ENCODE data around the gene ZNF316. TPM values are rescaled to one million over a fixed set of nuclear protein-coding genes. Genes with fewer than 3 reads are reported as not detected.

ZNF316 gene
- total RNA-seq, 1 experiment from 2014 or later: 22.2 TPM

- no peak overlapping the region for H3K14ac ChIP-seq (ENCODE audit: insufficient read depth, low read length)
These were observed 3.2 kb downstream of the ZNF316 start for GRCh38 chr7:6640246-6640721.

More at GRCh38 chr7:6640246-6640721, 3.2 kb downstream of the ZNF316 start:
- no CpG with 5 or more reads among the region's 11 CpGs for WGBS (ENCODE audit: extremely low coverage, insufficient read length, low lambda C conversion rate)
- H3K9ac ChIP-seq (ENCODE audit: extremely low read depth, insufficient read length, low read length): no peak overlapping the region
- no peak overlapping the region for H3K4me2 ChIP-seq (ENCODE audit: insufficient read depth, insufficient read length, low read length)
- no peaks in the 10 kb centered on the region for H3K27me3 ChIP-seq (ENCODE audit: insufficient read depth, low read length)
- peak overlapping the region; percentile 45 to 96 (median 82); a peak in 4 of 7 replicates for H3K27ac Mint-ChIP-seq
- H3K4me1 ChIP-seq (ENCODE audit: insufficient read depth, low read length): no peaks in the 10 kb centered on the region; the same call in 1 of the 2 replicates
- H2BK120ac ChIP-seq (ENCODE audit: low read depth, low read length, poor library complexity, severe bottlenecking): no peak overlapping the region
- no peak overlapping the region for H2AK5ac ChIP-seq (ENCODE audit: insufficient read length, low read length)
- H2BK15ac ChIP-seq (ENCODE audit: low read depth, low read length): no peak overlapping the region
- DNase-seq: peak; percentile 95
- no peak overlapping the region for H3T11ph ChIP-seq (ENCODE audit: low read length)
- H3K23ac ChIP-seq (ENCODE audit: insufficient read length, low read depth, low read length): no peak overlapping the region
- H3K56ac ChIP-seq (ENCODE audit: insufficient read length, low read depth, low read length): no peak overlapping the region
- no peaks in the 10 kb centered on the region for H3K79me2 ChIP-seq (ENCODE audit: insufficient read depth, low read length)
- H4K20me1 ChIP-seq (ENCODE audit: control insufficient read depth, insufficient read depth, insufficient read length): no peaks in the 10 kb centered on the region
- no peak overlapping the region for H4K8ac ChIP-seq (replicated peaks; ENCODE audit: insufficient read length, low read depth, low read length)
- no peak overlapping the region for H4K5ac ChIP-seq (ENCODE audit: insufficient read length, low read depth, low read length)
- no peak overlapping the region for H2AFZ ChIP-seq (ENCODE audit: low read length)
- no peak overlapping the region for H2BK5ac ChIP-seq (ENCODE audit: insufficient read length, low read length)
- TF ChIP-seq, protein P1, sequence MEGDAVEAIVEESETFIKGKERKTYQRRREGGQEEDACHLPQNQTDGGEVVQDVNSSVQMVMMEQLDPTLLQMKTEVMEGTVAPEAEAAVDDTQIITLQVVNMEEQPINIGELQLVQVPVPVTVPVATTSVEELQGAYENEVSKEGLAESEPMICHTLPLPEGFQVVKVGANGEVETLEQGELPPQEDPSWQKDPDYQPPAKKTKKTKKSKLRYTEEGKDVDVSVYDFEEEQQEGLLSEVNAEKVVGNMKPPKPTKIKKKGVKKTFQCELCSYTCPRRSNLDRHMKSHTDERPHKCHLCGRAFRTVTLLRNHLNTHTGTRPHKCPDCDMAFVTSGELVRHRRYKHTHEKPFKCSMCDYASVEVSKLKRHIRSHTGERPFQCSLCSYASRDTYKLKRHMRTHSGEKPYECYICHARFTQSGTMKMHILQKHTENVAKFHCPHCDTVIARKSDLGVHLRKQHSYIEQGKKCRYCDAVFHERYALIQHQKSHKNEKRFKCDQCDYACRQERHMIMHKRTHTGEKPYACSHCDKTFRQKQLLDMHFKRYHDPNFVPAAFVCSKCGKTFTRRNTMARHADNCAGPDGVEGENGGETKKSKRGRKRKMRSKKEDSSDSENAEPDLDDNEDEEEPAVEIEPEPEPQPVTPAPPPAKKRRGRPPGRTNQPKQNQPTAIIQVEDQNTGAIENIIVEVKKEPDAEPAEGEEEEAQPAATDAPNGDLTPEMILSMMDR (conservative IDR thresholded peaks at IDR 0.05): no peak
- no peaks in the 10 kb centered on the region for H3K9me3 Mint-ChIP-seq
- no peak overlapping the region for H3K27ac ChIP-seq (ENCODE audit: insufficient read length, low read depth, low read length)
- peaks cover 18 to 20% of the 10 kb centered on the region in 2 experiments for H3K4me1 Mint-ChIP-seq
- H3K9me3 ChIP-seq (ENCODE audit: control insufficient read depth, low read depth, low read length): no peaks in the 10 kb centered on the region
- H3K79me1 ChIP-seq (ENCODE audit: insufficient read depth, low read depth, low read length, poor library complexity, severe bottlenecking): no peaks in the 10 kb centered on the region
- H2BK12ac ChIP-seq (ENCODE audit: insufficient read length, low read depth, low read length): no peak overlapping the region
- H3K4me3 Mint-ChIP-seq: peak overlapping the region in 1 of 2 experiments; percentile 35; a peak in 2 of 5 replicates
- H3K23me2 ChIP-seq (ENCODE audit: insufficient read length, low read depth, low read length, poor library complexity, severe bottlenecking): peaks cover 10% of the 10 kb centered on the region
- H3K18ac ChIP-seq (ENCODE audit: insufficient read length, low read depth, low read length): no peak overlapping the region
- H4K91ac ChIP-seq (ENCODE audit: insufficient read length, low read depth, low read length): no peak overlapping the region
- H2BK20ac ChIP-seq (ENCODE audit: low read depth, low read length, poor library complexity, severe bottlenecking): no peak overlapping the region
- peaks cover 4 to 40% (median 16%) of the 10 kb centered on the region in 3 experiments; a peak in 5 of 7 replicates for H3K36me3 Mint-ChIP-seq (ENCODE audit: insufficient read depth in 1 of 3, low read depth in 3 of 3)
- H3K27me3 Mint-ChIP-seq (ENCODE audit: low read depth): no peaks in the 10 kb centered on the region
- no peak overlapping the region for H3K4ac ChIP-seq (ENCODE audit: low read depth, low read length)
